ENCODE data around the gene DMPK. TPM values are rescaled to one million over a fixed set of nuclear protein-coding genes. Genes with fewer than 3 reads are reported as not detected.

The DMPK gene
- total RNA-seq (100 to 1,000 TPM; 220 to 377 (median 296) TPM), polyA plus RNA-seq (100 to 1,000 TPM; 377 to 439 TPM)
- long read RNA-seq, donor 1, transcript DMPK-205 (15 exons, 2,548 nt): minor isoform, 14 of 441 reads
- long read RNA-seq, donor 1, transcript DMPK-203 (13 exons, 1,982 nt): minor isoform, 17 of 441 reads
- long read RNA-seq, donor 1, transcript DMPK-215 (1 exons, 1,410 nt): minor isoform, 21 of 441 reads
- long read RNA-seq, donor 1, transcript DMPK-201 (15 exons, 2,787 nt): major isoform, 79 of 441 reads
- long read RNA-seq, donor 1, partial matches to known transcripts: 80 of 441 reads
- long read RNA-seq, donor 1, other reads (novel, unspliced or antisense): 212 of 441 reads
- long read RNA-seq, donor 2, transcript DMPK-205 (15 exons, 2,548 nt): minor isoform, 21 of 577 reads
- long read RNA-seq, donor 2, transcript DMPK-201 (15 exons, 2,787 nt): major isoform, 114 of 577 reads
- long read RNA-seq, donor 2, transcript DMPK-204 (15 exons, 2,754 nt): minor isoform, 19 of 577 reads
- long read RNA-seq, donor 2, transcript DMPK-203 (13 exons, 1,982 nt): minor isoform, 22 of 577 reads
- long read RNA-seq, donor 2, partial matches to known transcripts: 122 of 577 reads
- long read RNA-seq, donor 2, other reads (novel, unspliced or antisense): 266 of 577 reads
- long read RNA-seq, donor 3, partial matches to known transcripts: 52 of 185 reads
- long read RNA-seq, donor 3, other reads (novel, unspliced or antisense): 132 of 185 reads

DNA sequence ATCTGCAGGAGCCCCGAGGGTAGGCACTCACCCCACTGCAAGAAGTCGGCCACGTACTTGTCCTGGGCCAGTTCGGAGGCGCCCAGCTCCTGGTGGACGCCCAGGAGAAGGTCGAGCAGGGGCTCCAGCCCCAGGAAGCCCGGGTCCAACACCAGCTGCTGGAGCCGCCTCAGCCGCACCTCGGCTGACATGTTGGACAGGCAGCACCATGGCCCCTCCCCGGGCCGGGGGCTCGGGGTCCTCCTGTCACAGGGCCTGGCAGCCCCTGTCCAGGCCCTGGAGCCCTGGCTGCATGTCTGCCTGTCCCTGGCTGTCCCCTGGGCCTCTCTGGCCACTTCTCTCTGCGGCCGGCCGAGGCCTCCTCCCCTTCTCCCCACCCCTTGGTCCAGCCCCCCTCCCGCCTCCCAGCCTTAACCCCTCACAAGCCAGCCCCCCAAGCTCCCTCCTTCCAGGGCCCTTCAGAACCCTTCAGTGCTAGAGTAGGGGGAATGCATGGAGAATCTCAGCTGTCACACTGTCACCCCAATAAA lies at the start of gene DMPK:
Gene DMPK (minus strand): TSS at position 329 of the 530 bp plus-strand sequence. CDS start 138 bp downstream, at position 191.
- Histone ChIP-seq H3K27me3 (peaks cover 0 to 100% (median 0%) of the 10 kb centered on the region in 7 donors), H3K4me3 (peak within 1 kb of the TSS; percentile 49 to 87 (median 69)), H3K9me3 (no peaks in the 10 kb centered on the region), H3K4me1 (peaks cover 26 to 77% (median 56%) of the 10 kb centered on the region in 9 donors), H3K36me3 (peaks cover 0 to 50% (median 29%) of the 10 kb centered on the region in 9 donors), H3K27ac (peak within 1 kb of the TSS; percentile 79 to 96 (median 91))
- ATAC-seq (peak; percentile 46 to 86 (median 77)), DNase-seq (peak; percentile 73 to 76)
- 12 to 13% methylated on average over 17 to 18 of the region's 18 CpGs for WGBS, 2 donors
- TF ChIP-seq, protein P1, sequence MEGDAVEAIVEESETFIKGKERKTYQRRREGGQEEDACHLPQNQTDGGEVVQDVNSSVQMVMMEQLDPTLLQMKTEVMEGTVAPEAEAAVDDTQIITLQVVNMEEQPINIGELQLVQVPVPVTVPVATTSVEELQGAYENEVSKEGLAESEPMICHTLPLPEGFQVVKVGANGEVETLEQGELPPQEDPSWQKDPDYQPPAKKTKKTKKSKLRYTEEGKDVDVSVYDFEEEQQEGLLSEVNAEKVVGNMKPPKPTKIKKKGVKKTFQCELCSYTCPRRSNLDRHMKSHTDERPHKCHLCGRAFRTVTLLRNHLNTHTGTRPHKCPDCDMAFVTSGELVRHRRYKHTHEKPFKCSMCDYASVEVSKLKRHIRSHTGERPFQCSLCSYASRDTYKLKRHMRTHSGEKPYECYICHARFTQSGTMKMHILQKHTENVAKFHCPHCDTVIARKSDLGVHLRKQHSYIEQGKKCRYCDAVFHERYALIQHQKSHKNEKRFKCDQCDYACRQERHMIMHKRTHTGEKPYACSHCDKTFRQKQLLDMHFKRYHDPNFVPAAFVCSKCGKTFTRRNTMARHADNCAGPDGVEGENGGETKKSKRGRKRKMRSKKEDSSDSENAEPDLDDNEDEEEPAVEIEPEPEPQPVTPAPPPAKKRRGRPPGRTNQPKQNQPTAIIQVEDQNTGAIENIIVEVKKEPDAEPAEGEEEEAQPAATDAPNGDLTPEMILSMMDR (IDR thresholded peaks at IDR 0.05): no peak
- intact Hi-C loops (cut with DNase I): no loop called here

GRCh38 chr19:45828945-45829344 lies 46.7 kb upstream of the DMPK start:
- H3K36me3 ChIP-seq: peaks cover 5 to 100% (median 86%) of the 10 kb centered on the region in 9 donors
- WGBS, 2 donors: 95% methylated on average over 16 of the region's 16 CpGs
- no peak overlapping the region for H3K27ac ChIP-seq
- TF ChIP-seq, protein P1 (IDR thresholded peaks at IDR 0.05): no peak
- intact Hi-C loops (cut with DNase I): no loop called here
- ATAC-seq (no peak), DNase-seq (no peak)
- no peaks in the 10 kb centered on the region for H3K27me3 ChIP-seq
- peaks cover 0 to 3% (median 0%) of the 10 kb centered on the region in 9 donors for H3K4me1 ChIP-seq
- H3K9me3 ChIP-seq: no peaks in the 10 kb centered on the region
- no peak overlapping the region for H3K4me3 ChIP-seq

DNA sequence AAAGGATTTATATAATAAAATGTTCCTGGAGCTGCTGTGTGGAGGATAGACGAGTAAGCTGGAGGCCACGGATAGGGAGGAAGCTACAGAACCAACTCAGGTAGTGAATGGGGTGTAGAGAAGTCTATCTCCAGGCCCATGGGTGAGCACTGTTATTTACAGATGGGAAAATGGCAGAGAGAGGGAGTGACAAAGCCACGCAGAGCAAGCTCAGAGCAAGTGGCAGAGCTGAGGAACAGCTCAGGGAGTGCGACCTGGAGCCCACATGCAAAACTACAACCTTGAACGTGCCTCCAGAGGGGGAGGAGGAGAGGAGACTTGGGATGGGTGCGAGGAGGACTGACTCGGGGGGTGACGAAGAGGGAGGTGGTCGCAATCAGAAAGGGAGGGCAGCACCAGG lies 46.2 kb upstream of the DMPK start:
- ATAC-seq: no peak

More for the DNA sequence above, 46.2 kb upstream of the DMPK start:
- Histone ChIP-seq H3K4me1 (peaks cover 0 to 3% (median 0%) of the 10 kb centered on the region in 9 donors), H3K27ac (no peak overlapping the region), H3K36me3 (peaks cover 5 to 100% (median 84%) of the 10 kb centered on the region in 9 donors), H3K4me3 (no peak overlapping the region), H3K27me3 (no peaks in the 10 kb centered on the region), H3K9me3 (no peaks in the 10 kb centered on the region)
- intact Hi-C loops (cut with DNase I): no loop called here
- TF ChIP-seq, protein P1 (IDR thresholded peaks at IDR 0.05): no peak
- DNase-seq: no peak
- whole genome bisulfite sequencing, 2 donors: 89 to 91% methylated on average over 9 of the region's 9 CpGs
